ENCODE measurements around the gene BCKDHB.

The BCKDHB gene

GRCh38 chr6:80336911-80337310, 230.4 kb downstream of the BCKDHB start:
- DNase-seq, result no peak

GRCh38 chr6:80338201-80338836, 231.8 kb downstream of the BCKDHB start:
- peak; percentile 43 for DNase-seq

- no peak for DNase-seq
These were observed 232.9 kb downstream of the BCKDHB start for GRCh38 chr6:80339421-80339820.

- DNase-seq, result no peak
These were observed 233.8 kb downstream of the BCKDHB start for GRCh38 chr6:80340280-80340679.

GRCh38 chr6:80340686-80341085, 234.2 kb downstream of the BCKDHB start:
- DNase-seq, result no peak

- DNase-seq, result no peak
These were observed 234.9 kb downstream of the BCKDHB start for GRCh38 chr6:80341330-80341729.

GRCh38 chr6:80343511-80343910, 237.0 kb downstream of the BCKDHB start:
- DNase-seq, result no peak

GRCh38 chr6:80347101-80347500, 240.6 kb downstream of the BCKDHB start:
- no peak for DNase-seq

- no peak for DNase-seq
These were observed 241.8 kb downstream of the BCKDHB start for GRCh38 chr6:80348263-80348662.

- DNase-seq, result no peak
These were observed 249.5 kb downstream of the BCKDHB start for GRCh38 chr6:80356000-80356399.

- no peak for DNase-seq
These were observed 250.1 kb downstream of the BCKDHB start for GRCh38 chr6:80356545-80356944.

GRCh38 chr6:80357081-80357480, 250.6 kb downstream of the BCKDHB start:
- no peak for DNase-seq

GRCh38 chr6:80357674-80358073, 251.2 kb downstream of the BCKDHB start:
- no peak for DNase-seq

GRCh38 chr6:80363501-80364122, 257.1 kb downstream of the BCKDHB start:
- DNase-seq, result no peak

GRCh38 chr6:80364149-80364548, 257.7 kb downstream of the BCKDHB start:
- no peak for DNase-seq

GRCh38 chr6:80366051-80366450, 259.6 kb downstream of the BCKDHB start:
- DNase-seq, result no peak

GRCh38 chr6:80366714-80367113, 260.2 kb downstream of the BCKDHB start:
- DNase-seq, result no peak

- DNase-seq, result no peak
These were observed 269.9 kb downstream of the BCKDHB start for GRCh38 chr6:80376411-80376810.

- DNase-seq, result no peak
These were observed 274.1 kb downstream of the BCKDHB start for GRCh38 chr6:80380566-80380965.

- DNase-seq, result no peak
These were observed 276.3 kb downstream of the BCKDHB start for GRCh38 chr6:80382811-80383210.

GRCh38 chr6:80388507-80388906, 282.0 kb downstream of the BCKDHB start:
- DNase-seq, result no peak
